HG03558 (cell line): ENCODE measurements around the gene GOLGA6L24.
"Not testable (repeated sequence)": the region's sequence is repeated elsewhere in the genome, so short reads cannot be mapped to it uniquely, and the experiment has no call there.

Experiments used
- ATAC-seq: cut with Tn5 transposase; IDR thresholded peaks from one replicate; pipeline ENCODE4 v1.9.1; 2021; ENCODE audit warnings: moderate number of reproducible peaks; ENCODE audit not compliant: unreplicated experiment; ENCODE audit errors: extremely low read depth

Gene GOLGA6L24, protein sequence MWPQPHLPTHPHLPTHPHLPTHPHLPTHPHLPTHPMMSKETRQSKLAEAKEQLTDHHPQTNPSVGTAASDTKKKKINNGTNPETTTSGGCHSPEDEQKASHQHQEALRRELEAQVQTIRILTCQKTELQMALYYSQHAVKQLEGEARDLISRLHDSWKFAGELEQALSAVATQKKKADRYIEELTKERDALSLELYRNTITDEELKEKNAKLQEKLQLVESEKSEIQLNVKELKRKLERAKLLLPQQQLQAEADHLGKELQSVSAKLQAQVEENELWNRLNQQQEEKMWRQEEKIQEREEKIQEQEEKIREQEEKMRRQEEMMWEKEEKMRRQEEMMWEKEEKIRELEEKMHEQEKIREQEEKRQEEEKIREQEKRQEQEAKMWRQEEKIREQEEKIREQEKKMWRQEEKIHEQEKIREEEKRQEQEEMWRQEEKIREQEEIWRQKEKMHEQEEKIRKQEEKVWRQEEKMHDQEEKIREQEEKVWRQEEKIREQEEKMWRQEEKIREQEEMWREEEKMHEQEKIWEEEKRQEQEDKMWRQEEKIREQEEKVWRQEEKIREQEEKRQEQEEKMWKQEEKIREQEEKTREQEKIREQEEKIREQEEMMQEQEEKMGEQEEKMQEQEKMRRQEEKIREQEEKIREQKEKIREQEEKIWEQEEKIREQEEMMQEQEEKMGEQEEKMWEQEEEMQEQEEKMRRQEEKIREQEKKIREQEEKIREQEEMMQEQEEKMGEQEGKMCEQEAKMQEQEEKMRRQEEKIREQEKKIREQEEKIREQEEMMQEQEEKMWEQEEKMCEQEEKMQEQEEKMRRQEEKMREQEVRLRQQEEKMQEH

DNA sequence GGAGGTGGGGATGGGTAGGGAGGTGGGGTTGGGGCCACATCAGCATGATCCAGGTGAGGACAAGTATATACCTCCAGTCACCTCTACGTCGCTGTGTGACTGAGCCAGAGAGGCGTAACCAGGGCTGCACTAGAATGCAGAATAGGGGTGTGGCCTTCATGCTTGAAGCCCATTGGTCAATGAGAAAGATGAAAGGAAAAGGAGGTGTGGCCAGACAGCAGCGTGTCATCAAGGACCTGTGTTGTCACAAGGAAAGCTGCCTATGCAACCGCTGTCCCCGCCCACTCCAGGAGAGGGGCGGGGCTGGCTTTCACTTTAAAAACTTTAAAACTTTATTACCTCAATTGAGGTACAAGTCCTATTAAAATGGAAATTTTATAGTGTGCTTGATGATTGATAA is at the start of gene GOLGA6L24:
Gene GOLGA6L24 (minus strand): TSS at position 101 of the 400 bp plus-strand sequence. CDS start 61 bp downstream, at position 40.
- not testable (repeated sequence) for ATAC-seq

DNA sequence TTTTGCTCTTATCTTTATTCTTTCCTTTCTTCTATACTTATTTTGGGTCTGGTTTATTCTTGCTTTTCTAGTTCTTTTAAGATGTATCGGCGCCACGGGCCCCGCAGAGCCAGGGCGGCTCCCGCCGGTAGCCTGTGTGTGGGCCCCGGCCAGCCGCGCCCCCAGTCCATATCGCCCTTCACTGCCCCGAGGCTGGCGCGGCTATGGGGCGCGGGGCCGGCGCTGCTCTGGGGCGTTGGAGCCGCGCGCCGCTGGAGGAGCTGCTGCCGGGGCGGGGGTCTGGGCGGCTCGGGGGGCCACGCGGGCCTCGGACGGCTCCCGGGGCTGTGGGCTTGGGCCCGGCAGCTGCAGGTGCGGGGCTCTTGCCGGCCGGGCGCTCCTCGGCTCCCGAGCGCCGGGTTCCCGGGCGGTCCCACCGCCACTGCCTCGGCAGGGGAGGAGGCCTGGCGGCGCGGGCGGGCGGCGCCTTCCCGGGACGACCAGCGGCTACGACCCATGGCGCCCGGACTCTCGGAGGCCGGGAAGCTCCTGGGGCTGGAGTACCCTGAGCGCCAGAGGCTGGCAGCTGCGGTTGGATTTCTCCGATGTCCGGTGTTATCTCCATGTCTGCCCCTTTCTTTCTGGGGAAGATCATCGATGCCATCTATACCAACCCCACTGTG is 45.0 kb upstream of the GOLGA6L24 start:
- not testable (repeated sequence) for ATAC-seq

DNA sequence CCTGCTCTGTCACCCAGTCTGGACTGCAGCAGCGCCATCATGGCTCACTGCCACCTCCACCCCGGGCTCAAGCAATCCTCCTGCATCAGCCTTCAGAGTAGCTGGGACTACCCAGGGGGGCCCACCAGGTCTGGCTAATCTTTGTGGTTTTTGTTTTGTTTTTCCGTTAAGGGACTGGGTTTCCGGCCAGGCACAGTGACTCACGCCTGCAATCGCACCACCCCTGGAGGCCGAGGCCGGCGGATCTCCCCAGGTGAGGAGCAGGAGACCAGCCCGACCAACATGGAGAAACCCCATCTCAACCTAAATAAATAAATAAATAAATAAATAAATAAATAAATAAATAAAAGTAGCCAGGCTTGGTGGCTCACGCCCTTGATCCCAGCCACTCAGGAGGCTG is 38.1 kb upstream of the GOLGA6L24 start:
- not testable (repeated sequence) for ATAC-seq

DNA sequence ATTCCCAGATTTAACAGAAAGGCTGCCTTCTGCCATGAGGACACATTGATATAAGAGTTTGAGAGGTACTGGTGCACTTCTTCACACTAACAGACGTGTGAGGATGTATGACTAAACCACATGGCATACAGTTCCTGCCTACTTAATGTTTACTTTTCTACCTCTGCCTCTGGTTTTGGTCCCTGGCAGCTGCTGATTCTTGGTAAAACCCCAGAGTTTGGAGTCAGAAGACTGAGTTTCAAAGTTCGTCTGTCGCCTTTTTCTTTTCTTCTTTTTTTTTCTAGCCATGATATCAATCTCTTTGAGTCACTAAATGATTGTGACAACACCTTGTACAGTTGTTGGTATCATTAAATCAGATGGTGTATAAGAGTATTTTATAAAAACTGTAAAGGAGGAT is 22.2 kb upstream of the GOLGA6L24 start:
- ATAC-seq = not testable (repeated sequence)

DNA sequence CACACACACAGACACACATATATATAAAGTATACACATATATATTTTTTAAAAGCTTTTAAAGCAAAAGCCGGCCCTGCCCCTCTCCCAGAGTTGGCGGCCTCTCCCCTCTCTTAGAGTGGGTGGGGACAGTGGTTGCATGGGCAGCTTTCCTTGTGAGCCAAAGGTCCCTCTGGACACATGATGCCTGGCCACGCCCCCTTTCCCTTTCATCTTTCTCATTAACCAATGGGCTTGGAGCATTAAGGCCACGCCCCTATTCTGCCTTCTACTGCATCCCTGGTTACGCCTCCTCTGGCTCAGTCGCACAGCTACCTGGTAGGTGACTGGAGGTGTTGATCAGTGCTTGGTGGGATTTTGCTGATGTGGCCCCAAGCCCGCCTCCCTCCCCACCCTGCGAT is 20.5 kb upstream of the GOLGA6L24 start, which contains the start of gene GOLGA8F:
Gene GOLGA8F (plus strand): TSS at position 301 of the 400 bp plus-strand sequence. CDS start 98 bp downstream, at position 399.
- not testable (repeated sequence) for ATAC-seq

DNA sequence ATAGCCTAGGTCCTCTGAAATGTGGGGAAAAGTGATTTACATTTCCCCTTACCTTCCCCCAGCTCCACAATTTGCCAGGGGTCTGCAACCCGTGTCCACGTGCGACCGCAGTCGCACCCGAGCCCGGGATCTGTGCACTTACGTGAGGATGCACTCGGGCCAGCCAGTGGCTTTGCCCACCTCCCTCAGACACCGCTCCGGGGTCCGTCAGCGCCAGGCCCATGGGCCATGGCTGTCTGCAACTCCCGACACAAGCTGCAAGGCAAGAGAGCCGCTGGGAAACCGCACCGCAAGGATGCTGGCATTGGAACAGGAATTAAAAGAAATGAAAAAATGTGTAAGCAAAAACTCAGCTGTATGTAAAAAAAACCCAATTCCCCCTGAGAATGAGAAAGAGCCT is 7.6 kb upstream of the GOLGA6L24 start:
- not testable (repeated sequence) for ATAC-seq

DNA sequence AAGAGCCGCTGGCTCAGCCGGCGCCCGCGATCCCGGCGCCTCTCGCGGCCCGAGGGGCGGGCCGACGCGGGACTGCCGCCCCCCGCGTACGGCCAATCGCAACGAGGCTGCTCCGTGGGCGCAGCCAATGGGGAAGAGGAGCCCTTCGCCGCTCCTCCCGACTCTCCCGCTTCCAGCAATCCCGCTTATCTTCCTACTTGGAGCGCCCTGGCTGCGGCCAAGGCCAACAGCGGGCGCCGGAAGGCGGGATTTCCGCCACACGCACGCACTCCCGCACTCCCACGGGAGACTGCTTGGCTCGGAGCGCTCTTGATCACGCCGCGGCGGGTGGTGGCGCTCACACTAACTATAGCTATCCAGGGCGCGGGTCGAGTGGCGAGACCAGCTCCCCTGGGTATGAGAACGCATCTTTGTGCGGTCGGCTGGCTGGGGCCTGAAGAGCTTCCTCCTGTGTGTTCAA is 35.7 kb downstream of the GOLGA6L24 start, which contains the start of gene HERC2:
Gene HERC2 (minus strand): TSS at position 51 of the 460 bp plus-strand sequence. CDS start 746 bp downstream, outside the sequence.
- ATAC-seq = not testable (repeated sequence)

DNA sequence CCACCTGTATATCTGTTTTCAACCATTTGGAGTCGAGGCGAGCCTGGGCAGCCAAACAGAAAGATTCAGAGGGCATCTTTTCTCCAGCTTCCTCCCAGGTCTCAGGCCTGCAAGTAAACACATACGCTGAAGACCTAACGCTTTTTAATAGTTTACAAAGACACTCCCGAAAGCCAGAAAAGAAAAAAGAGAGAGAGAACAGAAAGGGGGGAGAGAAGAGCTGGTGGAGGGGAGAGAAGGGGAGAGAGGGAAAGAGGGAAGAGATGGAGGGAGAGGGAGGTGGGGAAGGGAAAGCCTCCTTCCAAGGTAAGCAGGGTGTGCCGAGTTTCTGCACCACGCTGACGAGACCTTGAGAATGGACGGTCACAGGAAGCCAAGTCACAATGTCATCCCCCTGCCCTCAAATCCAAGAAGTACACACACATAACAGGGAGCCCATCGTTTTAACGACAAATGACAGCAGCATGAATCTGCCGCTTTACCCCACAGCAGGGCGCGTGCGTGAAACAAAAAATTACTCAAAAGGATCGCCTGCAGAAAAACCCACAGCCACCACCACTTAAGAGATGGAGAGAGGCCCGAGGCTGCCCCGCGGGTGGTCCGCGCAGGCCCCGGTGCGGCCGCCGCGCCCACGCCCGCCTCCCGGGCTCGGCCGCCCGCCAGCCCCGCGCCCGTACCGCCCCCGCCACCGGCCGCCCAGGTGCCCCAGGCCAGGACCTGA is 36.4 kb downstream of the GOLGA6L24 start:
- ATAC-seq = not testable (repeated sequence)

DNA sequence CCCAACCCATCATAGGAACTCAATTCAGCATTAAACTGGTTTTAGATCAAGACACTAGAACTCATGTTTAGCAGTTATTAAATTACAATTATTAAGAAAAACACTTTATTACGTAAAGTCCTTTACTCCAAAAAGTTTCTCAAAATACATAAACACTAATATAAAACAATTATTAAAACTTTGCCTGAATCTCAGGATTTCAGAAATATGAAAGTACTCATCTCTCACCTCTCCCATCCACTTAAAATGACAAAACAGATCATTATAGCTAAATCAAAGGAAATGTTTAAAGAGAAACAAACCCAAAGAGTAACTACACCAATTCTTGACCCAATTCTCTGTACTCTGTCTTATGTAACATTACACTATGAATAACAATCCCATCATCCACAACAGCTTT is 38.2 kb downstream of the GOLGA6L24 start:
- not testable (repeated sequence) for ATAC-seq

DNA sequence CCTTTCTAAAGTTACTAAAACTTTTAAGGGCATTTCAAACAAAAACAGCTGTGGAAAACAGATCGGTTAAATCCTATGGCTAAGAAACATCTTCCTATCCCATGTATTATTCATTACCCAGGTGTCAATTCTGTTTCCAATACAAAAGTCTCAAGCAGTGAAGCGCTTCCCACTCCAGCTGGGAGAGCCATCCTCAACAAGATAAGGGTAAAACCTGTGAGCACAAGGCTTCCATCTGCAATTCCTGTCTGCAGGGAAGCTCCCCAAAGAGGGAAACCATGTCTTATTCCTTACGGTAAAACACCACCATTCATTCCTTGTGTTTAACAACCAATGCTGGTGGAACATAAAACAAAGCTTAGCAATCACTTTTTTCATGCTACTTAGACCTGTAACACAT is 39.1 kb downstream of the GOLGA6L24 start:
- ATAC-seq = not testable (repeated sequence)

DNA sequence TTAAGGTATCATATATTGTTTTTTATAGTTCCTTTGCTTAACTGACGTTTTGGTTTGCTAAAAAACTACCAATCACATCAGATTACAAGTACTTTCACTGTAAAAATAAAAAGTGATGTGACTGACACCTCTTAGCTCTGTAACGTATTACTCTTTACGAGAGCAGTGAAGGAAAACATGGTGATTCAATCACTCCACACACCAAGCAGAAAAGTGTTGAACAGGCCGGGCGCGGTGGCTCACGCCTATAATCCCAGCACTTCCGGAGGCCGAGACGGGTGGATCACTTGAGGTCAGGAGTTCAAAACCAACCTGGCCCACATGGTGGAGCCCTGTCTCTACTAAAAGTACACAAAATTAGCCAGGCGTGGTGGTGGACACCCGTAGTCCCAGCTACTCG is 39.8 kb downstream of the GOLGA6L24 start:
- not testable (repeated sequence) for ATAC-seq

DNA sequence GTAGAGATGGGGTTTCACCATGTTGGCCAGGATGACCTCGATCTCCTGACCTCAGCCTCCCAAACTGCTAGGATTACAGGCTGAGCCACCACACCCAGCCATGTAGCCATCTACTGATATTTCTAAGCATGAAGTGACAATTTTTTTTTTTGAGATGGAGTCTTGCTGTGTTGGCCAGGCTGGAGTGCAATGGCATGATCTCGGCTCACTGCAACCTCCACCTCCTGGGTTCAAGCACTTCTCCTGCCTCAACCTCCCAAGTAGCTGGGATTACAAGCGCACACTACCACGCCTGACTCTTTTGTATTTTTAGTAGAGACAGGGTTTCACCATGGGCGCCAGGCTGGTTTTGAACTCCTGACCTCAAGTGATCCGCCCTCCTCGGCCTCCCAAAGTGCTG is 40.9 kb downstream of the GOLGA6L24 start:
- ATAC-seq = not testable (repeated sequence)

DNA sequence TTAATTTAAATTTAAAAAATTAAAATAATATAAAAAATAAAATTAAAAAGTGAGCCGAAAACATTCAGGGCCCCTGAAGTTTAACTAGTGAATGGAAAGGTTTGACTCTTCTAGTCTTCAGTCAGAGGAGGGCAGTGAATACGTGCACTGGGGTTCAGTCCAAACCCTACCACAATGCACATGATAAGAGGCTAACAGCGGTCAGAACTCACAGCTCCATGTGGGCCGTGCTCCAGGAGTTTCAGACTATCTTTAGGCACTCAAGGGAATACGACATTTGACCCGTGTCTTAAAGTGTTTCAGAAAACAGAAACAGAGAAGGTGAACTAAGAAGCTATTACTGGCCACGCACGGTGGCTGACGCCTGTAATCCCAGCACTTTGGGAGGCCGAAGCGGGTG is 47.4 kb downstream of the GOLGA6L24 start:
- ATAC-seq = not testable (repeated sequence)

DNA sequence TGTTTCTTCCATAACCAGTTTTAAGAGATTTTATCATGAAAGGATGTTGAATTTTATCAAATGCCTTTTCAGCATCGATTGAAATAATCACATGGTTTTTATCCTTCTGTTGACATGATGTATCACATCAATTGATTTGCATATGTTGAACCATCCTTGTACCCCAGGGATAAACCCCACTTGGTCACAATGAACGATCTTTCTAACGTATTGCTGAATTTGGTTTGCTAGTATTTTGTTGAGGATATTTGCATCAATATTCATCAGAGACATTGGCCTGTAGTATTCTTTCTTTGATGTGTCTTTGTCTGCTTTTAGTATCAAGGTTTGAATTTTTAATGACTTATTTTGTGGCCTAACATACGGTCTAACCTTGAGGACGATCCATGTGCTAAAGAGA is 49.2 kb downstream of the GOLGA6L24 start:
- not testable (repeated sequence) for ATAC-seq
